Activated CD4-positive, alpha-beta T cell treated with anti-CD3 and anti-CD28 coated beads, Interleukin-10, Interleukin-2, amounts not matched to agents 100 ng/mL and 50 ng/mL, durations not matched to agents 16 hours and 8 hours (primary cell): Measurements from ENCODE around the gene TMC6.
"Not testable (repeated sequence)": the region's sequence is repeated elsewhere in the genome, so short reads cannot be mapped to it uniquely, and the experiment has no call there.

ENCODE experiments used
- DNase-seq: peaks from one replicate; pipeline ENCODE4 v3.0.0-alpha.2; 2020

The TMC6 gene

GRCh38 chr17:78107976-78108725, 20.4 kb downstream of the TMC6 start:
- no peak for DNase-seq

DNA sequence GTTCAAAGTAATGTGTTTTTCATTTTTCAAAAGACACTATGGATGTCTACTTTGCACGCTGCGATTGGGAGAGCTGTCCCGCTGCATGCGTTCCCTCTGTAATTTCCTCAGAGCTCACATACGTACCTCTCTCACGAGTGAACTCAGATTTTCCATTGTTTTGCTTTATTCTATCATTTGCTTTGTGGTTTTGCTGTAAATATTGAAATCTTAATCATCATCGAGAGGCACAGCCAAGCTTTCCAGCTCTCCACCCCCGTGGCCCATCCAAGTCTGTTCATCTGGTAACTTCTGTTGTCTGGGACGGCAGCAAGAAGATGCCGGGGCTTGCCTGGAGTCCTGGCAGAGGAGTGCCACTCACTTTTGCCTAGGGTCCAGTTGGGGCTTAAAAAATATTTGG, 21.1 kb downstream of the TMC6 start:
- no peak for DNase-seq

DNA sequence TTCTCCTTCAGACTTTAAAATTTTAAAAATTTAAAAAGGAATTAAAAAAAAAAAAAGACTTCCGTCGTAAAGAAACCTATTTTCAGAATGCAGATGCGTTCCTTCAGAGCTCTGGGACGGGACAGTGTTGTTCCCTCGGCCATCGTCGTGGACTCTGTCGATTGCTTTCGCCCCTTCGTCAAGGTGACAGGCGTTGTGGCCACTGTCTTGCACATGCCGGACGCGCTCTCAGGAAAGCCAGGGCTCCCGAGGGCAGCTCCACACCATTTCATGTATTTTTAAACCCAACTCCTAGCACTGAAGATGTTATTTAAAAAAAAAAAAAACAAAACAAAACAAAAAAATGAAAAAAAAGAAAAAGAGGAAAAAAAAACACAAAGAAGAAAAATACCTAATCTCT, 22.3 kb downstream of the TMC6 start:
- DNase-seq = no peak

DNA sequence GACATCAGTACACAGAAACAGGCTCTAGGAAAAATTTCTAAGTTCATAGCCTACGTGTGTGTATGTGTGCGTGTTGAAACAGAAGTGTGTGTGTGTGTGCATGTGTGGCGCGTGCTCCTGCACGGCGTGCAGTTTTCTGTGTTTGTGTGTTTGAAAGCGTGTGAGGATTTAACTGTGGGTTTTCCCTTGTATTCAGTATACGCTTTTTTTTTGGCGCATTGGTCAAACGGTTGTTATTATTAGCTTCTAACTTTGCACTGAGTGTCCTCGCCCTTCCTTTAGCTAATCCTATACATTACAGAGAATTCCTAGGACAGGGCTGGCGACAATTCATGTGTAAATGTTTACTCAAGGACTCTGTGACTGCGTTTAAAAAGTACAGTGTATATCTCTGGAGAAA, 23.0 kb downstream of the TMC6 start:
- no peak for DNase-seq

- DNase-seq = no peak
Observed at GRCh38 chr17:78105101-78105500, 23.5 kb downstream of the TMC6 start.

GRCh38 chr17:78104540-78104941, 24.0 kb downstream of the TMC6 start:
- DNase-seq = no peak

DNA sequence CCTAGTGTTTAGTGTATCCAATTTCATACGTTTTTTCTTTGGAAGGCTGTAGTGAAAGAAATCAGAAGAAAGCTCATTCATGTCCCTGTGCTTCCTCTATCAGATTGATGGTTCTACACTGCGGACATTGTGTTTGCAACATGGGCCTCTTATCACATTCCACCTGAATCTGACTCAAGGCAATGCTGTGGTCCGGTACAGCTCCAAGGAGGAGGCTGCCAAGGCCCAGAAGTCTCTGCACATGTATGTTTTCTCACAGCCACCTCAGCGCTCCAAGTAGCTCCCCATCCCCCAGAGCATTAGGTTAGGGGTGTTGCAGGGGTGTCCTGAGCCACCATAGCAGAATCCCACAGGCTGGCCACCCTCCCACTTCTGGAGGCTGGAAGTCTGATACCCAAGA, 25.2 kb downstream of the TMC6 start:
- no peak for DNase-seq

DNA sequence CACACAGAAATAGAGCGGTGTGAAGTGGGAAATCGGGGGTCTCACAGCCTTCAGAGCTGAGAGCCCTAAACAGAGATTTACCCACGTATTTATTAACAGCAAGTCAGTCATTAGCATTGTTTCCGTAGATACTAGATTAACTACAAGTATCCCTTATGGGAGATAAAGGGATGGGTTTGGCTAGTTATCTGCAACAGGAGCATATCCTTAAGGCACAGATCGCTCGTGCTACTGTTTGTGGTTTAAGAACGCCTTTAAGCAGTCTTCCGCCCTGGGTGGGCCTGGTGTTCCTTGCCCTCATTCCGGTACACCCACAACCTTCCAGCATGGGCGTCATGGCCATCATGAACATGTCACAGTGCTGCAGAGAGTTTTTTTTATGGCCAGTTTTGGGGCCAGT, 27.0 kb downstream of the TMC6 start:
- no peak for DNase-seq

DNA sequence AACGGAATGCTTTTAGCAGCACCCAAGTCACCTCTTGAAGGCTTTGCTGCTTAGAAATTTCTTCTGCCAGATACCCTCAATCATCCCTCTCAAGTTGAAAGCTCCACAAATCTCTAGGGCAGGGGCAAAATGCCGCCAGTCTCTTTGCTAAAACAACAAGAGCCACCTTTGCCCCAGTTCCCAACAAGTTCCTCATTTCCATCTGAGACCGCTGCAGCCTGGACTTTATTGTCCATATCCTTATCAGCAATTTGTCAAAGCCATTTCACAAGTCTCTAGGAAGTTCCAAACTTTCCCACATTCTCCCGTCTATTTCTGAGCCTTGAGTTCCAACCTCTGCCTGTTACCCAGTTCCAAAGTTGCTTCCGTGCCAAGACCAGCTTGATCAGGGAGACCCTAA, 27.4 kb downstream of the TMC6 start:
- no peak for DNase-seq

DNA sequence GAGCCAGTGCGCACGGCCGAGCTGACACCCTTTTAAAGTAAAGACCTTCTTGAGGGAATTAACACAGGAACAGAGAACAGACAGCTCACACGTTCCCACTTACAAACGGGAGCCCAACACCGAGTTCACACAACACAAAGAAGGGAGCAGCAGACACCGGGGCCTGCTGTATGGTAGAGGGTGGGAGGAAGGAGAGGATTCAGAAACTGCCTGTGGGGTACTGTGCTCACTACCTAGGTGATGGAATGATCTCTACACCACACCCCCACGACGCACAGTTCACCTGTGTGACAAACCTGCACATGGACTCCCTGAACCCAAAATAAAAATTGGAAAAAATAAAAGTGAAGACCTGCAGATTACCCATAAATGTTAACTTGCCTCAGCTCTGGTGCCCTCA, 32.5 kb downstream of the TMC6 start:
- no peak for DNase-seq

DNA sequence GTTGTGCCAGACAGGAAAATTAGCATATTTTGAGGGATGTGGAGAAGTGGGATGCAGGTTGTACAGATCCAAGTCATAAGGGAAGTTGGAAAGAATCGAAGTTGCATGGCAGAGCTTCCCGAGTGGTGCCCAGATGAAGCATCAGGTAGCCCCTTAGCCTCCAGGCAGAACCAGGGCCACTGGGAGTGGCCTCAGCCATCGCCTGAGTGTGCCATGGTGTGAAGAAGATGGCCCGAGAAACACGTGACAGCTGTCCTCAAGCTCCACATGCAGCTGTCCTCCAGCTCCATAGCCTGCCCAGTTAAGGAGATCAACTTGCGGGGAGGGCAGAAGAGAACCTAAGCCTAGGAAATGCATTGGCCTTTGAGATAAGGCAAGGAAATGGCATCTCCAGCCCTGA, 33.5 kb downstream of the TMC6 start:
- no peak for DNase-seq

- DNase-seq = no peak
Observed at GRCh38 chr17:78092794-78093324, 35.7 kb downstream of the TMC6 start.

DNA sequence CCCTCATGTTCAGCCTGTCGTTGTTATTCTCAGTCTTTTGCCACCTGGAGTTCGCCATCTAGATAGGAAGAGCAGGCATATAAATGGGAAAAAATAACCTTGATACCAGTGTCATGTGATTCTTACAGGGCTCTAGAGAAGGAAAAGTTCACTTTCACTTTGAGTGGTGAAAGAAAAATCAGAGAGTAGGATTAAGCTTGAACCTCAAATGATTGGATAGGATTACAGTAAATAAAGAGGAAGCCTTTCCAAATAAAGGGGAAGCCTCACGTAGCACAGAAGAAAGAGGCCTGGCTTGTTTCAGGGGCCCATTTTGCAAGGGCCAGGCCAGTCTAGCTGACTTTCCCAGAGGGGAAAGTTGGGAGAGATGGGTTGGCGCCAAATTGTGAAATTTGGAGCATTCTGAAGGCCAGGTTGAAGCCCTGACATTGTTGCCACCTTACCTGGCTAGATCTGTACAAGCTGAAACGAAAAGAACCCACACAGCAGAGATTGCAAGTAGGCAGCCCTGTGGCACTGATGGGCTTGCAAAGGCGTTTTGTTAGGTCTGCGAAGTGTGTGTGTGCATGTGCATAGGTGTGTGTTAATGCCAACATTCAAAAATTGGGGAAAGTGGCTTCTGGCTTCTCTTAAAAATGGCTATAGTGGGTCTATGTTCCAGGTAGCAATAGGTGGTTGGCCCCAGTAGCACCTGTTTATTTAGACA, 38.8 kb downstream of the TMC6 start:
- DNase-seq = no peak

DNA sequence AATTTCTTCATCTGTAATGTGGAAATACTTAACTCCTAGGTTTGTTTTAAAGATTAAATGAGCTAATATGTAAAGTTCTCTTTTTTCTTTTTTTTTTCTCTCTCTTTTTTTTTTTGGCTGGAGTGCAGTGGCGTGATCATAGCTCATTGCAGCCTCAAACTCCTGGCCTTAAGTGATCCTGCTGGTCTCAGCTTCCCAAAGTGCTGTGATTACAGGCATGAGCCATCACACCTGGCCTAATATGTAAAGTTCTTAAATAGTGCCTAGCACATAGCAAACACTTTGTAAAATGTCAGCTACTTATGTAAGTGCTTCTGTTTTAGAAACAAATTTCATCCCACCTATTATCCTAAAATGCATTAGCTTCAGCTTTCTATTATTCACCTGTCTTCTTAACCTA, 40.0 kb downstream of the TMC6 start:
- no peak for DNase-seq

GRCh38 chr17:78086740-78087139, 41.8 kb downstream of the TMC6 start:
- no peak for DNase-seq

DNA sequence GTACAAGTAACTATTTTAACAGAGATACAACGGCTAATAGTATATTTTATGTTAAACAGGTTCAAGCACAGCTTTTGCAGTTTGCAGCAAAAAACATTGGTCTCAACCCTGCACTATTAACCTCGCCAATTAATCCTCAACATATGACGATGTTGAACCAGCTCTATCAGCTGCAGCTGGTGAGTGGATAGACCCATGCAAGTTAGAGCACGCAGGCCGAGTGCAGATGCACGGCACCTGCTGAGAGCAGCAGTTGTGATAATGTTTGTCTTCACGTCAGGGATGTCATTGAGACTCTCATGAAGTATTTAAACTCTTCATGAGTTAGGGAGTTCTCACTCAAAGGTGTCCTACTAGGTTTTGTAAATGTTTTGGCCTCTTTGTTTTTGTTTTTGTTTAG, 45.6 kb downstream of the TMC6 start:
- DNase-seq = no peak

DNA sequence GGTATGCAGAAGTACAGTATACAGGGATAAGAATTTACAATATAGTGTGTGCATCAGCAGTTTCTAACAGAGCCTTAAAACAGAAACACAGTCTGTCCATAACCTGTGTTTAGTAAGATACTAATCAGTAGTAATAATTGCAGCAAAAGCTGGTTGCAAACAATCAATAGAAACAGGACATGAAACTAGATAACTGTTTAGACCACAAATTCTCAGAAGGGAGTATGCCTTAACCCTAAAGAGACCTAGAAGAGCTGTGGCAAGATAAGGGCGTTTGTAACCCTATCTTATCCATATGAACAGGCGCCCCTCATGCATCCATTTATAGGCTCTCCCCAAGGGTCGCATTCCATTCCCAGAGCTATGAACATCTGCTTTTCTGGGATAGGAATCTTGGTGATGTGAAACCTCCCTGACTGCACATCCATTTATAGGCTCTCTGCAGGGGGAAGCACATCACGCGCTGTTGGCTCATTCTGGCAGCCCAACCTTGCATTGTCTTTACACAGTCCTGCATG, 46.1 kb downstream of the TMC6 start:
- not testable (repeated sequence) for DNase-seq

DNA sequence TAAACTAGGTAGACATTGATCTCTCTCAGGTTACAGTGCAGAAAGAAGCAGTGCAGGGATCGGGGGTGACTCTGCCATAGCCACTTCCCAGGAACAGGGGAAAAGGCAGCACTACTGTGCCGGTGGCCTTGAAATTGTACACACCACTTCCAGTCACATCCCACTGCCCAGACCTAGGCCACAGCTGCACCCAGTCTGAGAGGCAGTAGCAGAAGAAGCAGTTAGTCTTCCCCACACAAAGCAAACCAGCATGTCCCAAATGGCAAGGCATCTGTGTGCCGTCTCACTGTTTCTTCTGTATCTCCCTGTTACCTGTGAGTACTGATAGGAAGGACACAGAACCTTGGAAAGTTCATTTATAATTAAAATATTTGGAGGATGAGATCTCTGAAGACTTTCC, 47.0 kb downstream of the TMC6 start:
- no peak for DNase-seq

- no peak for DNase-seq
Observed at GRCh38 chr17:78079253-78079652, 49.3 kb downstream of the TMC6 start.

DNA sequence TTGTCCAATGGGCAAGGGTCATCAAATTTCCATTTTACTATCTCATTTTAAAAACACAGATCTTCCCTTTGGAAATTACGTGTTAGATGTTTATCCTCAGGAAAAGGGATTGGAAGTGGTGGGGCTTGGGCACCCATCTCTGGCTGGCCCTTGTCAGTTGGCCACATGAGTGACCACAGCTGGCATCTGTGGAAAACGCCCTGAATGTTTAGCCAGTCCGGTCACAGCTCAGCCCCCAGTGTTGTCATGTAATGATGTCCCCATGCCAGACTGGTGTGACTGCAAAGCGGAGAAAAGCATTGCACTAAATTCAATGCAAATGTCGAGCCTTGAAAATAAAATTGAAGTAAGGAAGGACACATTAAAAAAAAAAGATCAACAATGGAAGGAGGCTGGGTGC, 53.0 kb downstream of the TMC6 start:
- DNase-seq = no peak

DNA sequence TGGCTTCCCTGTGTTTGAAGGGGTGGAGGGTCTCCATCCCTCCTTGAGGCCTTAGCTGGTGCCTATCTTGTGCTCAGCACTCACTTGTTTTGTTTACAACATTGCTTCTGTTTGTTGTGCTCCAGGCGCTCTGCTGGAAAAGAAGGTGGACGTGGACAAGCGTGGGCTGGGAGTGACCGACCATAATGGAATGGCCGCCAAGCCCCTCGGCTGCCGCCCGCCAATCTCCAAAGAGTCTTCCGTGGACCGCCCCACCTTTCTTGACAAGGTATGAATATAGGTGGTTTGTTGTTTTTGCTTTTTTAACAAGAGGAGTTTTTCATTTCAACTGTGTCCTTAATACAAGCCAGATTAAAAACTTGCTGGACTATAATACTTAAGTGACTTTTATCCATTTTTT, 53.5 kb downstream of the TMC6 start:
- no peak for DNase-seq

- DNase-seq = no peak
Observed at GRCh38 chr17:78072961-78073360, 55.6 kb downstream of the TMC6 start.

DNA sequence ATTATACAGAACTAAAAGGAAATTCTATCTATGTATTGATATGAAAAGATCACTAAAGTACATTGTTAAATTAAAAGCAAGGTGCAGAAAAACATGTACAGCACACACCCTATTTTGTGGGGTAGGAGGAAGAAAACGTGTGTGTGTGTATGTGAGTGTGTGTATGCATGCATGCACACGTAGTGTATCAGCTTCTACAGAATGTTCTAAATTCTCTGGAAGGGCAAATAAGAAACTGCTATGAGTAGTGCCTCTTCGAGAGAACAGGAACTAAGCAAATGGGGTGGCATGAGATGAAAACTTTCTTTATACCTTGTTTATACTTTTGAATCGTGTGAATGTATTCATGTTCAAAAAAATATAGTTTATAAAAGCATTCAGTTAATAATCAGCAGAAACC, 58.9 kb downstream of the TMC6 start:
- DNase-seq = no peak

DNA sequence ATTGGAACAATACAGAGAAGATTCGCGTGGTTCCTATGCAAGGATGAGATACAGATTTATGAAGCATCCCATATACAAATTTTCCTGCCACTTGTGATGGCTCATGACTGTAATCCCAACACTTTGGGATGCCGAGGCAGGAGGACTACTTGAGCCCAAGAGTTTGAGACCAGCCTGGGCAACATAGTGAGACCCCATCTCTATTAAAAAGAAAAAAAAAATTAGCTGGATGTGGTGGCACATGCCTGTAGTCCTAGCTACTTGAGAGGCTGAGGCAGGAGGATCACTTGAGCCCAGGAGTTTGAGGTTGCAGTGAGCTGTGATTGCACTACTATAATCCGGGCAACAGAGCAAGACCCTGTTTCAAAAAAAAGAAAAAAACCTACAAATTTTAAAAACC, 61.6 kb downstream of the TMC6 start:
- not testable (repeated sequence) for DNase-seq
